ENCODE data around the gene SPINT2. TPM values are rescaled to one million over a fixed set of nuclear protein-coding genes. Genes with fewer than 3 reads are reported as not detected.

Gene SPINT2
- total RNA-seq (2022; extraction: Qiagen RNA extraction) = 278 to 405 TPM (median 364 TPM) in 5 replicates

DNA sequence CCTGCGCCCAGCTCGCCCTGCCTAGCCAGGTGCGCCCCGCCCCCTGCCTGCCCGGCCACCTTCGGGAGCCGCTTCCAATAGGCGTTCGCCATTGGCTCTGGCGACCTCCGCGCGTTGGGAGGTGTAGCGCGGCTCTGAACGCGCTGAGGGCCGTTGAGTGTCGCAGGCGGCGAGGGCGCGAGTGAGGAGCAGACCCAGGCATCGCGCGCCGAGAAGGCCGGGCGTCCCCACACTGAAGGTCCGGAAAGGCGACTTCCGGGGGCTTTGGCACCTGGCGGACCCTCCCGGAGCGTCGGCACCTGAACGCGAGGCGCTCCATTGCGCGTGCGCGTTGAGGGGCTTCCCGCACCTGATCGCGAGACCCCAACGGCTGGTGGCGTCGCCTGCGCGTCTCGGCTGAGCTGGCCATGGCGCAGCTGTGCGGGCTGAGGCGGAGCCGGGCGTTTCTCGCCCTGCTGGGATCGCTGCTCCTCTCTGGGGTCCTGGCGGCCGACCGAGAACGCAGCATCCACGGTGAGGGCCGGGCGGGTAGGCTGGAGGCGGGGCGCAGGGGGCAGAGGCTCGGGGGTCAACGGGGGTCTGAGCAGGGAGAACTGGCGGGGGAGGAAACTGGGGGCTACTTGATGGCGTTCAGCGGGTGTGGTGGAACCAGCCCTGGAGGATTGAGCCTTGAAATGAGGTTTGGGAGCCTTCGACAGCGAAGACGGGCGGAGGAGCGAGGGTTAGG, at the start of gene SPINT2:
SPINT2 (plus strand) TSS at position 88 of the 727 bp plus-strand sequence; CDS start at position 408, 320 bp downstream.

GRCh38 chr19:38224014-38224862, 40.1 kb upstream of the SPINT2 start, which contains the start of gene DPF1:
TSS of gene DPF1 (minus strand) at chr19:38224222. CDS start at chr19:38224142, 80 bp downstream.

GRCh38 chr19:38303517-38304351, 39.4 kb downstream of the SPINT2 start, which contains the start of gene C19orf33:
TSS of gene C19orf33 (plus strand) at chr19:38304251. CDS start at chr19:38304262, 11 bp downstream.

GRCh38 chr19:38315657-38316476, 51.5 kb downstream of the SPINT2 start, which contains the start of gene YIF1B:
TSS of gene YIF1B (minus strand) at chr19:38315947. CDS start at chr19:38315917, 30 bp downstream.

GRCh38 chr19:38319421-38320258, 55.3 kb downstream of the SPINT2 start, which contains the start of gene KCNK6:
TSS of gene KCNK6 (plus strand) at chr19:38319845. CDS start at chr19:38319951, 106 bp downstream.

Other genes starting within 250 kb of the SPINT2 start
- 3.6 to 4.8 TPM (median 4.3 TPM) in 5 replicates for gene DPF1, start 40.4 kb upstream of the SPINT2 start, total RNA-seq (2022; extraction: Qiagen RNA extraction)
- gene PPP1R14A, start 8.2 kb upstream of the SPINT2 start, total RNA-seq (2022; extraction: Qiagen RNA extraction) = 107 to 143 TPM (median 132 TPM) in 5 replicates
- gene C19orf33, start 39.7 kb downstream of the SPINT2 start, total RNA-seq (2022; extraction: Qiagen RNA extraction) = 609 to 811 TPM (median 753 TPM) in 5 replicates
- gene YIF1B, start 51.4 kb downstream of the SPINT2 start, total RNA-seq (2022; extraction: Qiagen RNA extraction) = 98.5 to 140 TPM (median 137 TPM) in 5 replicates
- gene KCNK6, start 55.3 kb downstream of the SPINT2 start, total RNA-seq (2022; extraction: Qiagen RNA extraction) = 4.5 to 6.1 TPM (median 5.4 TPM) in 5 replicates
- gene CATSPERG, start 71.3 kb downstream of the SPINT2 start, total RNA-seq (2022; extraction: Qiagen RNA extraction) = 0.87 to 1.5 TPM (median 1.4 TPM) in 5 replicates
- 439 to 523 TPM (median 486 TPM) in 5 replicates for gene PSMD8, start 110.0 kb downstream of the SPINT2 start, total RNA-seq (2022; extraction: Qiagen RNA extraction)
- 0.22 to 0.53 TPM (median 0.31 TPM) in 5 replicates for gene GGN, start 123.5 kb downstream of the SPINT2 start, total RNA-seq (2022; extraction: Qiagen RNA extraction)
- 1.3 to 2.7 TPM (median 2.3 TPM) in 5 replicates for gene SPRED3, start 124.1 kb downstream of the SPINT2 start, total RNA-seq (2022; extraction: Qiagen RNA extraction)
- gene FAM98C, start 138.5 kb downstream of the SPINT2 start, total RNA-seq (2022; extraction: Qiagen RNA extraction) = 18.2 to 30.1 TPM (median 26.9 TPM) in 5 replicates
- gene RASGRP4, start 161.6 kb downstream of the SPINT2 start, total RNA-seq (2022; extraction: Qiagen RNA extraction) = 0.07 to 0.14 TPM (median 0.11 TPM) in 3 of 5 replicates, not detected in the others
- gene RYR1, start 169.1 kb downstream of the SPINT2 start, total RNA-seq (2022; extraction: Qiagen RNA extraction) = 4.1 to 6.3 TPM (median 4.8 TPM) in 5 replicates